Naive thymus-derived CD8-positive, alpha-beta T cell (primary cell): ENCODE results near the gene LRRC61. TPM values are rescaled to one million over a fixed set of nuclear protein-coding genes. Genes with fewer than 3 reads are reported as not detected.

Source experiments
- ATAC-seq, 2 donors: fragments of 150-1000 bp; cut with Tn5 transposase in 1 of 2; sonication (Bioruptor Pico), chemical (Tn5 transposase) in 1 of 2; 1 replicate in 1 of 2; 2 replicates in 1 of 2; pipeline ENCODE4 v1.10.0; 2021; ENCODE audit warnings: mild to moderate bottlenecking in 2 of 2, moderate library complexity in 2 of 2
- POLR2A ChIA-PET: fragments of 350-600 bp; sonication (Branson Sonifier 250); formaldehyde crosslinking; loops from one replicate; lab custom pipeline; 2021; ENCODE audit warnings: antibody characterized with exemption; lab: Charles Lee
- DNase-seq, 10 donors: peaks; one replicate each; pipeline versions ENCODE4 v3.0.0 to v3.0.0-alpha.2; 2020 to 2022
- H3K27ac Mint-ChIP-seq, 10 donors: one replicate each; pipeline ENCODE4 v1.8.0; 2020 to 2022; ENCODE audit warnings: mild to moderate bottlenecking in 10 of 10, mixed read lengths in 10 of 10, moderate library complexity in 4 of 10, inconsistent platforms in 1 of 10
- H3K27me3 Mint-ChIP-seq, 5 donors: one replicate each; pipeline ENCODE4 v1.8.0; 2021 to 2022; ENCODE audit warnings: mixed read lengths in 5 of 5
- H3K36me3 Mint-ChIP-seq, 3 donors: one replicate each; pipeline ENCODE4 v1.8.0; 2020 to 2022; ENCODE audit warnings: mixed read lengths in 3 of 3, mild to moderate bottlenecking in 2 of 3, inconsistent platforms in 1 of 3
- H3K4me1 Mint-ChIP-seq, 4 donors: one replicate each; pipeline ENCODE4 v1.8.0; 2021 to 2022; ENCODE audit warnings: mixed read lengths in 4 of 4
- H3K4me3 Mint-ChIP-seq, 10 donors: one replicate each; pipeline ENCODE4 v1.8.0; 2020 to 2022; ENCODE audit warnings: mild to moderate bottlenecking in 10 of 10, mixed read lengths in 10 of 10, moderate library complexity in 6 of 10, inconsistent platforms in 1 of 10
- H3K9me3 Mint-ChIP-seq, 9 donors: one replicate each; pipeline ENCODE4 v1.8.0; 2020 to 2022; ENCODE audit warnings: mixed read lengths in 9 of 9, mild to moderate bottlenecking in 3 of 9, inconsistent platforms in 1 of 9, moderate library complexity in 1 of 9
- polyA plus RNA-seq, 3 donors: library from polyadenylated mRNA; unstranded; fragments of 300-500 nt; fragmentation: Illumina TruSeq; gene quantifications; one replicate each; pipeline ENCODE4 v1.2.3, GENCODE V29; 2021
- total RNA-seq, 8 experiments: library from RNA in 2 of 8; stranded (reverse) in 2 of 8; gene quantifications; one replicate each; pipeline ENCODE4 v1.2.3 and lab custom pipeline; 2021 to 2026

Gene LRRC61
- total and polyA plus RNA-seq, 5 experiments from 2014 or later = 13.8 to 34.3 (median 17.8) TPM

DNA sequence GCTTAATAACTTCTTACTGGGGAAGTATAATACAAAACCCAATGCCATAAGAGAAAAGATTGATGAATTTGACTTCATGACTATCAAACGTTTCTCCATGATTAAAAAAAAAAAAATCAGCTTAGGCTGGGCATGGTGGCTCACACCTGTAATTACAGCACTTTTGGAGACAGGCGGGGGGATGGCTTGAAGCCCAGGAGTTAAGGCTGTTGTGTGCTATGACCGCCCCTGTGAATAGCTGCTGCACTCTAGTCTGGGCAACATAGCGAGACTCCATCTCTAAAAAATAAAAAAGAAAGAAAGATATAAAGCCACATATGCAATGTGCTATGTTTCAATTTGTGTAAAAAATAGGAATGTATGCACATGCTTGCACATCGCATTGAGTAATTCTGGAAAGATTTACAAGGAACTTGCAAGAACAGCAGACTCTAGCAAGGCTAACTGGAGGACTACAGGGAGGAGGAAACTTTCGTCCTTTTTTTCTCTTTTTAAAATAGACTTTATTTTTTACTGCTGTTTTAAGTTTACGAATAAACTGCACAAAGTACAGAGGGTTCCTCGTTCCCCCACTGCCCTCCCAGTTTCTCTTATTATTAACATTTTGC, 28.5 kb downstream of the LRRC61 start:
- ATAC-seq = no peak
- POLR2A ChIA-PET = interaction anchor here (0.6 kb wide), 1 partner anchor 15 kb away, joined by 4 read pairs; no protein-coding TSS in a partner anchor
- Mint-ChIP-seq H3K36me3 (no peaks in the 10 kb centered on the region), H3K4me3 (no peak overlapping the region), H3K27ac (no peak overlapping the region), H3K27me3 (peaks cover 0 to 4% (median 0%) of the 10 kb centered on the region in 5 donors), H3K4me1 (peaks cover 0 to 5% (median 2%) of the 10 kb centered on the region in 4 donors), H3K9me3 (no peaks in the 10 kb centered on the region)
- DNase-seq = no peak

DNA sequence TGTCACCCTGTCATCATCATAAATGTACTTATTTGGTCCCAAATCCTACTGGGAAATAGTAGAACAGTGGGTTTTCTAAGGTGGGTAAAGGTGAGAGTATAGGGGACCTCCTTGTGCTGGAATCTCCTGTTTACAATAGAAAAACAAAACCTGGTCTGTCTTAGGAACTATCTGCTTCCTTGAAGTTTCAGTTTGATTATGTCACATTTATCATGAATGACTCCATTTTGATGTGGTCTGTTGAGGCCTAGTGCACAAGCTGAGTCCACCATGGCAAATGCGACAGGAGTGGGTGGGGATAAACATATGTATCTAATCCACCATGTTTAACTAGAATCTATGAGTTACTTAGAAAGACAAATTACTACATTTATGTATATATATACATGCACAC, 32.5 kb downstream of the LRRC61 start:
- POLR2A ChIA-PET = interaction anchor here (0.6 to 5.5 kb wide), 9 partner anchors 8 to 502 kb away, joined by 3 to 41 read pairs (median 4); partner anchors contain the start of gene REPIN1
- ATAC-seq (no peak), DNase-seq (no peak)
- no peaks in the 10 kb centered on the region for H3K9me3 Mint-ChIP-seq
- no peaks in the 10 kb centered on the region for H3K36me3 Mint-ChIP-seq
- no peak overlapping the region for H3K4me3 Mint-ChIP-seq
- H3K4me1 Mint-ChIP-seq = peaks cover 21 to 40% (median 35%) of the 10 kb centered on the region in 4 donors
- peak overlapping the region in 2 of 10 donors; percentile 54 to 69 for H3K27ac Mint-ChIP-seq
- H3K27me3 Mint-ChIP-seq = no peaks in the 10 kb centered on the region

DNA sequence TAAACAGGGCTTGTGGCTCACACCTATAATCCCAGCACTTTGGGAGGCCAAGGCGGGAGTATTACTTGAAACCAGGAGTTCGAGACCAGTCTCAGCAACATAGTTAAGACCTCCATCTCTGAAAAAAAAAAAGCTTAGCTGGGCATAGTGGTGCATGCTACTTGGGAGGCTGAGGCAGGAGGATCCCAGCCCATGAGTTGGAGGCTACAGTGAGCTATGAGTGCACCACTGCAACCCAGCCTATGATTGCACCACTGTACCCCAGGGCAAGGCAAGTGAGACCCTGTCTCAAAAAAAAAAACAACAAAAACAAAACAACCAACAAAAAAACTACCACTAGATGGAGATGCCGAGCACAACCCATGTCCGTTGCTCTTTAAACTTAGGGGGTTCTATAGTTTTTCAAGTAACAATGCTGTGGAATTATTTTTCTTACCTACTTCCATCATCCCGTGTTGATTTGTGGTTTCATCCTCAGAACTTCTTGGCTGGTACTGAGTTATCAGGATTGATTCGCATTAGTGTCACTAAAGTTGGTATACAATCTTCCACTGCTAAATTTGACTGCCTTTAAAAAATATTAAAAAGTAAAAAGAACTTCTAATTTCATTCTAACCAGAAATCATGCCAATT, 33.2 kb downstream of the LRRC61 start:
- H3K4me3 Mint-ChIP-seq = peak overlapping the region in 5 of 10 donors; percentile 8 to 34 (median 18)
- H3K36me3 Mint-ChIP-seq = no peaks in the 10 kb centered on the region
- POLR2A ChIA-PET = interaction anchor here (0.7 to 5.5 kb wide), 7 partner anchors 9 to 49 kb away, joined by 3 to 41 read pairs (median 4); partner anchors contain the start of gene REPIN1
- H3K9me3 Mint-ChIP-seq = no peaks in the 10 kb centered on the region
- no peaks in the 10 kb centered on the region for H3K27me3 Mint-ChIP-seq
- H3K27ac Mint-ChIP-seq = peak overlapping the region in 9 of 10 donors; percentile 4 to 79 (median 63)
- ATAC-seq (peak in 1 of 2 donors; percentile 19), DNase-seq (peak in 3 of 10 donors; percentile 62 to 64 (median 63))
- peaks cover 21 to 40% (median 35%) of the 10 kb centered on the region in 4 donors for H3K4me1 Mint-ChIP-seq

DNA sequence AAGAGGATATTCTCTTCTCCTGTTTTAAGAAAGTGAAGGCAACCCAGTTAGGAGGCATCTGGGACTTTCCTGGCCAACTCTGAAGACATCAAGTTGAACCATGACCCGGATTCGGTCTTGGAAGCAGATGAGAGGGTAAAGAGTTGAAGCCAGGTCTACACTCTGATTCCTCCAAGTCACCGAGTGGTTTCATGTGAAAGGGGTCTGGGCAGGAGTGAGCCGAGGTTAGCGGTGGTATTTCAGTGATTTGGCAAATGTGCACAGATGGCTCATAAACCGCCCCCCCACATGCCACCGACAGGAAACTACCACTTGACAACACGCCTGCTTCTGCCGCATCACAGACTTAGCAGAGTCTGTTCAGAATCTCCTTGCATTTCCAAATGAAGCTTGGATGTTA, 34.1 kb downstream of the LRRC61 start:
- POLR2A ChIA-PET = interaction anchor here (0.7 to 5.5 kb wide), 7 partner anchors 9 to 50 kb away, joined by 3 to 41 read pairs (median 7); partner anchors contain the start of genes ACTR3C, LRRC61 and REPIN1
- Mint-ChIP-seq H3K4me3 (peak overlapping the region; percentile 61 to 86 (median 80)), H3K4me1 (peaks cover 26 to 45% (median 38%) of the 10 kb centered on the region in 4 donors), H3K9me3 (no peaks in the 10 kb centered on the region), H3K36me3 (no peaks in the 10 kb centered on the region), H3K27me3 (no peaks in the 10 kb centered on the region), H3K27ac (peak overlapping the region in 9 of 10 donors; percentile 77 to 96 (median 93))
- ATAC-seq = peak; percentile 92 to 95
- DNase-seq = peak; percentile 41 to 85 (median 74)

DNA sequence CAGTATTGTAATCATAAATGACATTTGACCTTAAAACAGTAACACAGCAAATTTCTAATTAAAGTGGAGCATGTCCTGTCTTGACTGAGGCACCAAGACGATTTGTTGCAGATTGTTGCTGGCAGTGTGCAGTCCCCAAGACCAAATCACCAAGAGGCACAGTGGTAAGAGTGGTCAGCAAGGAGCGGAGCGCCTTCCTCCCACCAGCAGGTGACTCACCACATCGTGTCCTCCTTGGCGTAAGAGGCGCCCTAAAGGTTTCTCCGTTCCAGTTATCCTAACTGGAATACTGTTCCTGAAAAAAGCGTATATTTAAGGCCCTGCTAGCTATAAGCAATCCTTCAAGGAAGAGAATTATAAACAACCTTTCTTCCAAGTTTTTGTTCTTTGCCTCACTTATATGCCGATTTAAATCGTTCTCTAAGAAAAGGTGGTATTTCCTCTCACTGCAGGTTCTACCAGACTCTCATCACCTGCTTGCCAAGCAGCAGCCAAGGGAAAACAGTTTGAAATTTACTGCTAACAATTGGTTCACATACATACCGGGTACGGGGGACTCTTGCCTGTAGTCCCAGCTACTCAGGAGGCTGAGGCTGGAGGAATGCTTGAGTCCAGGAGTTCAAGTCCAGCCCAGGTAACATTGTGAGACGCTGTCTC, 34.7 kb downstream of the LRRC61 start:
- POLR2A ChIA-PET = interaction anchor here (0.6 to 5.5 kb wide), 9 partner anchors 8 to 176 kb away, joined by 3 to 41 read pairs (median 4); partner anchors contain the start of genes ACTR3C, LRRC61 and REPIN1
- Mint-ChIP-seq H3K27ac (peak overlapping the region in 9 of 10 donors; percentile 77 to 96 (median 93)), H3K36me3 (no peaks in the 10 kb centered on the region), H3K4me1 (peaks cover 27 to 47% (median 40%) of the 10 kb centered on the region in 4 donors), H3K9me3 (no peaks in the 10 kb centered on the region), H3K27me3 (no peaks in the 10 kb centered on the region), H3K4me3 (peak overlapping the region; percentile 61 to 86 (median 80))
- DNase-seq = no peak
- ATAC-seq = peak; percentile 18 to 37

DNA sequence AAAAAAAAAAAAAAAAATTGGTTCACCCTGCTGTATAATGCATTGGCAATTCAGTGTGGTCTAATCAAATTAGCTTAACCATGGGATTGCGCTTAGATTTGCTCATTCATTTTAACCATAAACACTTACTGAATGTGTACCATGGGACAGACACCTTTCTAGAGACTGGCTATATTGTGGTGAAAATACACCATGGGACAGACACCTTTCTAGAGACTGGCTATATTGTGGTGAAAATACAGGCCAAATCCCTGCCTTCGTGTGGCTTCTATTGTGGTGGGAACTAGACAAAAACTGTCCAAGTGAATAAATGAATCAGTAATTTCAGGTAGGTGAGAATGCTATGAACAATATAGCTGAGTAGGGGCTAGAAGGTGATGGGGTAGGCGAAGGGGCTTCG, 35.3 kb downstream of the LRRC61 start:
- DNase-seq = no peak
- Mint-ChIP-seq H3K9me3 (no peaks in the 10 kb centered on the region), H3K27me3 (no peaks in the 10 kb centered on the region), H3K4me3 (peak overlapping the region in 6 of 10 donors; percentile 71 to 83 (median 80)), H3K4me1 (peaks cover 29 to 51% (median 43%) of the 10 kb centered on the region in 4 donors), H3K27ac (peak overlapping the region; percentile 26 to 94 (median 92)), H3K36me3 (no peaks in the 10 kb centered on the region)
- ATAC-seq = no peak
- POLR2A ChIA-PET = interaction anchor here (0.6 to 5.5 kb wide), 7 partner anchors 8 to 176 kb away, joined by 3 to 41 read pairs (median 7); partner anchors contain the start of genes ACTR3C, LRRC61 and REPIN1

DNA sequence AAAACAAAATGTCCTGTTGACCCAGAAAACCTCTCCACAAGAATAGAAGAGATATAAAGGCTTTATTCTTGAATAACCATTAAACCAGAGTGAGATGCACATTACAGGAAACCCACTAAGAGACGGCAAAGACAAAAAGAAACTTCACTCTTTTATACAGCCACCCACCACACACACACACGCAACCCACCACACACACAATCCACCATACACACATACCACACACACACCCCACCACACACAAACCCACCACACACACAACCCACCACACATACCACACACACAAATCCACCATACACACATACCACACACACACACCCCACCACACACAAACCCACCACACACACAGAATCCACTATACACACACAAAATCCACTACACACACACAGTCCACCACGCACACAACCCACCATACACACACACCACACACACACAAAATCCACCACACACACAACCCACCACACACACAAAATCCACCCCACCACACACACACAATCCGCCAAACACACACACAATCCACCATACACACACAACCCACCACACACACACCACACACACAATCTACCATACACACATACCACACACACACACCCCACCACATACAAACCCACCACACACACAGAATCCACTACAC, 36.0 kb downstream of the LRRC61 start:
- Mint-ChIP-seq H3K4me3 (peak overlapping the region in 6 of 10 donors; percentile 20 to 77 (median 64)), H3K4me1 (peaks cover 32 to 57% (median 48%) of the 10 kb centered on the region in 4 donors), H3K27ac (peak overlapping the region; percentile 26 to 94 (median 89)), H3K36me3 (no peaks in the 10 kb centered on the region), H3K27me3 (no peaks in the 10 kb centered on the region), H3K9me3 (no peaks in the 10 kb centered on the region)
- DNase-seq = no peak
- no peak for ATAC-seq
- POLR2A ChIA-PET = interaction anchor here (0.6 to 5.5 kb wide), 3 partner anchors 7 to 122 kb away, joined by 3 to 41 read pairs (median 16); partner anchors contain the start of gene REPIN1

GRCh38 chr7:150359622-150360362, 36.6 kb downstream of the LRRC61 start:
- H3K36me3 Mint-ChIP-seq = no peaks in the 10 kb centered on the region
- POLR2A ChIA-PET = no interaction called here
- DNase-seq (no peak), ATAC-seq (no peak)
- peaks cover 33 to 62% (median 51%) of the 10 kb centered on the region in 4 donors for H3K4me1 Mint-ChIP-seq
- no peaks in the 10 kb centered on the region for H3K9me3 Mint-ChIP-seq
- peak overlapping the region in 9 of 10 donors; percentile 69 to 96 (median 84) for H3K27ac Mint-ChIP-seq
- H3K27me3 Mint-ChIP-seq = no peaks in the 10 kb centered on the region
- peak overlapping the region in 6 of 10 donors; percentile 30 to 77 (median 58) for H3K4me3 Mint-ChIP-seq

DNA sequence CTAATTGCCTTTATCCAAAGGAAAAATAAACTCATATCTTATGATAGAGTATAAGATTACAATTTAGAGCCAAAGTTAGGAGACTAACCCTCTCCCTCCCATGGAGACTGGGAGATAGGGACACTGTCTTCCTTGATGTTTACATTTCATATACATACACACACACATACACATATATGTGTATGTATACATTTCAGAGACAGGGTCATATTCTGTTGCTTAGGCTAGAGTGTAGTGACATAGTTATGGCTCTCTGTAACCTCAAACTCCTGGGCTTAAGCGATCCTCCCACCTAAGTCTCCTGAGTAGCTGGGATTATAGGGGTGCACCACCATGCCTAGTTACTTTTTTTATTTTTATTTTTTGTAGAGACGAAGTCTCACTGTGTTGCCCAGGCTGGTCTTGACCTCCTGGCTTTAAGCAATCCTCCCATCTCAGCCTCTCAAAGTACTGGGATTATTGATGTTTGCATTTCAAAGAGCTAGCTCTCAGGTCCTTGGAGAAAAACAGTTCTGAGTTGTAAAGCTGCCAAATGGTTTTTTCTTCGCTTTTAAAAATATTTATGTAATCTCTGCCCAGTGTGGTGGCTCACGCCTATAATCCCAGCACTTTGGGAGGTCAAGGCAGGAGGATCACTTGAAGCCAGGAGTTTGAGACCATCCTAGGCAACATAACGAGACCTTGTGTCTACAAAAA, 37.4 kb downstream of the LRRC61 start:
- ATAC-seq = no peak
- H3K27ac Mint-ChIP-seq = peak overlapping the region in 8 of 10 donors; percentile 66 to 96 (median 85)
- no peaks in the 10 kb centered on the region for H3K9me3 Mint-ChIP-seq
- H3K4me3 Mint-ChIP-seq = peak overlapping the region in 4 of 10 donors; percentile 43 to 77 (median 60)
- H3K36me3 Mint-ChIP-seq = no peaks in the 10 kb centered on the region
- H3K27me3 Mint-ChIP-seq = no peaks in the 10 kb centered on the region
- no peak for DNase-seq
- H3K4me1 Mint-ChIP-seq = peaks cover 33 to 69% (median 56%) of the 10 kb centered on the region in 4 donors
- POLR2A ChIA-PET = interaction anchor here (0.9 to 1.3 kb wide), 2 partner anchors 9 to 45 kb away, joined by 3 to 5 read pairs; partner anchors contain the start of gene REPIN1

GRCh38 chr7:150361402-150361801, 38.2 kb downstream of the LRRC61 start:
- POLR2A ChIA-PET = interaction anchor here (0.6 to 2.0 kb wide), 4 partner anchors 13 to 281 kb away, joined by 3 to 7 read pairs (median 6); a partner anchor contains a TSS
- Mint-ChIP-seq H3K27ac (no peak overlapping the region), H3K4me3 (no peak overlapping the region), H3K27me3 (no peaks in the 10 kb centered on the region), H3K9me3 (no peaks in the 10 kb centered on the region), H3K36me3 (no peaks in the 10 kb centered on the region), H3K4me1 (peaks cover 39 to 75% (median 64%) of the 10 kb centered on the region in 4 donors)
- ATAC-seq (no peak), DNase-seq (no peak)
